Activated naive CD8-positive, alpha-beta T cell (primary cell): ENCODE results near the gene KRT80.

Experiments used
- H3K27ac Mint-ChIP-seq: one replicate; pipeline ENCODE4 v1.8.0; 2021; ENCODE audit warnings: mixed read lengths
- H3K27me3 Mint-ChIP-seq: one replicate; pipeline ENCODE4 v1.8.0; 2021; ENCODE audit warnings: mixed read lengths
- H3K36me3 Mint-ChIP-seq: one replicate; pipeline ENCODE4 v1.8.0; 2021; ENCODE audit warnings: mixed read lengths
- H3K4me1 Mint-ChIP-seq: one replicate; pipeline ENCODE4 v1.8.0; 2021; ENCODE audit warnings: low read depth, mixed read lengths
- H3K4me3 Mint-ChIP-seq: one replicate; pipeline ENCODE4 v1.8.0; 2021; ENCODE audit warnings: mild to moderate bottlenecking, mixed read lengths
- H3K9me3 Mint-ChIP-seq: one replicate; pipeline ENCODE4 v1.8.0; 2021; ENCODE audit warnings: low read depth, mixed read lengths

KRT80 gene

DNA sequence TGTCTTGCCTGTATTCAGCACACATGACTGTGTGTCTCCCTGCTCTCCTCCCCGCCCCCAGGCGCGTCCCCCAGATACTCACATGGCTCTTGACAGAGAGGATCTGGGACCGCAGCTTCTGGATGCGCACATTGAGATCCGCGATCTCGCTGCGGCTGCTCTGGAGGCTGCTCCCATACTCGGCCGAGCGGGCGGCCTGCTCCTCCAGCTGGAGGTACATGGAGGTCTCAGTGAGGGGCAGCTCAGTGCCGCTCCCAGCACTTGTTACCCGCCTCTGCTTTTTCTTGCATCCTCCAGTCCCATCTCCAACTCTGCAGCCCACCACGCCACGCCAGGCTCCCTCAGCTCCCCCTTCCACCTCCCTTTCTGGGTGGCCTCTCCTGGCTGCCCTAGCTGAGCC lies 18.9 kb downstream of the KRT80 start:
- Mint-ChIP-seq H3K4me3 (no peak overlapping the region), H3K4me1 (no peaks in the 10 kb centered on the region), H3K27me3 (no peaks in the 10 kb centered on the region), H3K9me3 (no peaks in the 10 kb centered on the region), H3K27ac (no peak overlapping the region), H3K36me3 (no peaks in the 10 kb centered on the region)

DNA sequence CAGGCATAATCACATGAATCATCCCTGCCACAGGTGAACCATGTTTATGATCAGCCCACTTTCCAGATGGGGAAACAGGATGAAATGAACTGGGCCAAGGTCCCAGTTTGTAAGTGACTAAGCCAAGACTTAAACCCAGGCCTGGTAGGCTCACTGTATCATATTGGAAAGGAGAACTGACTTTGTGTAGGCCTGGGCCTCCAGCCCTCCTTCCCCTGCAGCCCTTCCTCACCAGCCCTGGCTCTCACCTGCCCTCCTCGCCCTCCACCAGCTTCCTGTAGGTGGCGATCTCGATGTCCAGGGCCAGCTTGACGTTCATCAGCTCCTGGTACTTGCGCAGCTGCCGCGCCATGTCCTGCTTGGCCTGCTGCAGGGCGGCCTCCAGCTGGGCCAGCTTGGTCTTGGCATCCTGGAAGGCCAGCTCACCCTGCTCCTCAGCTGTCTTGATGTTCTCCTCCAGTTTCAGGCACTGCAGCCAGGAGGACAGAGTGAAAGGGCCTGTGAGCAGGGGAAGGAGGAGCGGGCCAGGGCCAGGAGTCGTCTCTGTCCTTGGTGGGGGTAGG lies 19.8 kb downstream of the KRT80 start:
- Mint-ChIP-seq H3K27ac (no peak overlapping the region), H3K9me3 (no peaks in the 10 kb centered on the region), H3K27me3 (no peaks in the 10 kb centered on the region), H3K36me3 (no peaks in the 10 kb centered on the region), H3K4me1 (no peaks in the 10 kb centered on the region), H3K4me3 (no peak overlapping the region)

DNA sequence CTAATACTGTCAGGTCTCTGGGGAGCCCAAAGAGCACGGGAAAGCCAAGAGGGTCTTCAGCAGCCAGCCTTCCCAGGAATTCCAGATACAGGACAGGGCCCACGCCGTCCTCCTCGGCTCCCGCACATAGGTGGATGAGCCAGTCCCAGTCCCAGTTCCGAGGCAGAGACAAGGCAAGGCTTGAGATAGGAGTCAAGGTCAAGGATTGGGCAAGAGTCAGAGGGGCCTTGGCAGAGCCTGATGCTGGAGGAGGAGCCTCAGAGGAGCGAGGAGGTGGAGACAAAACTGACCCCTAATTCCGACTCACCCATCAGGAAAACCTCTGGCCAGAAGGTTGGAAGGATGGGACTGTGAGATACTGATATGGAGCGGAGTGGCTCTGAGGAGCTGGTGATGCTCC lies 21.0 kb downstream of the KRT80 start:
- Mint-ChIP-seq H3K27ac (no peak overlapping the region), H3K4me3 (no peak overlapping the region), H3K9me3 (no peaks in the 10 kb centered on the region), H3K36me3 (no peaks in the 10 kb centered on the region), H3K4me1 (no peaks in the 10 kb centered on the region), H3K27me3 (no peaks in the 10 kb centered on the region)

DNA sequence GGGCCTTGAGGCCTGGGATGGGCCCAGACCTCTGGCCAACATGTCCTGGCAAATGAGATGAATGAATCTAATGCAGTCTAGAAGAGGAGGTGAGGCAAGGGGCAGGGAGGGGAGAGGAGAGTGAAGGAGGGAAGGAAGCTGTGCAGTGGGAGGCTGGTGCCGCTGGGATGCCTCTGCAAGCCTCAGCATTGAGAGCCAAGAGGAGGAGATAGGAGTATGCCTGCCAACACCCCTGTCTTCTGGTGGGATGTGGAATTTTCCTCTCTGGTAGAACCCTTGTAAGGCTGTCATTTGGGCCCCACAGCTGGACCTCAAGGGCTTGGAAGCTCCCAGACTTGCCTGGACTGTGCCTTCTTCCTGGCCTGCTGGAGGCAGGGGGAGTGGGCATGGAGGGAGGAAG lies 21.9 kb downstream of the KRT80 start:
- H3K9me3 Mint-ChIP-seq, result no peaks in the 10 kb centered on the region
- no peak overlapping the region for H3K27ac Mint-ChIP-seq
- no peaks in the 10 kb centered on the region for H3K27me3 Mint-ChIP-seq
- H3K36me3 Mint-ChIP-seq, result no peaks in the 10 kb centered on the region
- no peak overlapping the region for H3K4me3 Mint-ChIP-seq
- H3K4me1 Mint-ChIP-seq, result no peaks in the 10 kb centered on the region

DNA sequence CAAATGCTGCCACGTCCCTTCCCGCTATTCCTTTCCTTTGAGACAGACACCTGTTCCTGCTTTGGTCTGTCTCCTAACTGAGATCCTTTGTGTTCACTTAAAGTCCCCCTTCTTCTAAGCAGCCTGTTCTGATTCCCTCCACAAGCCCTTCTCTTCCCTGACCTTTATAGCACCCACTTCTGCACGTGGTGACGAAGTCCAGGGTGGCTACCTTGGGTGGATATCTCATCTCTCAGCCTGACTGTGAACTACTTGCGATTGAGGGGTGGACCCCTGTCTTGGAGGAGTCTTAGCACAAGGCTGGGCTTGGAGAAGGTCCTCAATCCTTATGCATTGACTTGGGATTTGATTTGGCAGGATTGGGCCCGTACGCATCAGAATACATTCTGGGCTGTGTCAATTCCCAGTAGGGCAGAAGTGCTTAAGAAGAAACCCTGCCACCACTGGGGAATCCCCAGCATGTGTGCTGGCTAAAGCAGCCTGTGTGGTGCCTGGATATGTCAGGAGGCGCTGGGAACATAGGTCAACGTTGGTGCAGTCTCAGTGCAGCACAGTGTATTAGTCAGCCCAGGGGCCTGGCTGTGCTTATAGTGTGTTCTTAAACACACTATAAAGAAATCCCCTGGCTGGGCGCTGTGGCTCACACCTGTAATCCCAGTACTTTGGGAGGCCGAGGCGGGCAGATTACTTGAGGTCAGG lies 23.6 kb downstream of the KRT80 start:
- Mint-ChIP-seq H3K4me1 (peaks cover 3% of the 10 kb centered on the region), H3K27ac (no peak overlapping the region)

DNA sequence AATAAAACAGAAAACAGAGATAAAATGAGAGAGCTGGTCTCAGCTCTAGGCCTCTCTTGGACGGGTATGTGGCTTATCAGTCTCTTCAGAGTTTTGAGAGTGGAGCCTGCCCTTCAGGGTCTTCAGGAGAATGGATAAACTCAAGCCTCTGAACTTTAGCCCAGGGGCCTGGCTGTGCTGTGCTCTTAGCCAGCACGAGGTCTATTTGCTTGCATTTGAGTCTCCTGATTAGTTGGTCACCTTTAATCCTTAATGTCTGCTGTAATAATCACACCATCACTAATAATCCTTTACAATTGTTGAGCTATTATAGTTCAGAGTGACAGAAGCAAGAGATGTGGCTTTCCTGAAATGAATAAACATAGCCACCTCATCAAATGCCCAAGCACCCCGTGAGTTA lies 24.3 kb downstream of the KRT80 start:
- H3K9me3 Mint-ChIP-seq, result no peaks in the 10 kb centered on the region
- no peaks in the 10 kb centered on the region for H3K27me3 Mint-ChIP-seq
- H3K4me1 Mint-ChIP-seq, result peaks cover 4% of the 10 kb centered on the region
- H3K36me3 Mint-ChIP-seq, result no peaks in the 10 kb centered on the region
- no peak overlapping the region for H3K27ac Mint-ChIP-seq
- no peak overlapping the region for H3K4me3 Mint-ChIP-seq

More for the DNA sequence above, 23.6 kb downstream of the KRT80 start:
- H3K36me3 Mint-ChIP-seq, result no peaks in the 10 kb centered on the region
- no peaks in the 10 kb centered on the region for H3K27me3 Mint-ChIP-seq
- H3K9me3 Mint-ChIP-seq, result no peaks in the 10 kb centered on the region
- H3K4me3 Mint-ChIP-seq, result no peak overlapping the region

DNA sequence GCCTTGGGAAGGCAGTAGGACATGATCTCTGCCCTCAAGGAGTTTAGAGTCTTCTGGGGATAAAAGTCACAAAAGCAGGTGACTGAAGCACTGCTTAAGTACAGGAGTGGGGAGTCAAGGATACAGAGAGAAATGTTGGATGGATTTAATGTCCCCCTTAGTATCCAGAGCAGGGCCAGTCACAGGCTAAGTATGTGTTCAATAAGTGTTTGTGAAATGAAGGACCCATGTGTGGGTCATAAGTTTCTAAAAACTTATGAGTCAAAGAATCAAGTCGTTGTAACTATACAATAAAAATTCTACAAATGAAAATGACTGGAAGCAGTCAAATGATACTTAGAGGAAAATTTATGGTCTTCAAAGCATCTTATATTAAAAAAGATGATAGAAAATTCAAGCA lies 25.1 kb downstream of the KRT80 start:
- H3K27me3 Mint-ChIP-seq, result no peaks in the 10 kb centered on the region
- no peaks in the 10 kb centered on the region for H3K36me3 Mint-ChIP-seq

DNA sequence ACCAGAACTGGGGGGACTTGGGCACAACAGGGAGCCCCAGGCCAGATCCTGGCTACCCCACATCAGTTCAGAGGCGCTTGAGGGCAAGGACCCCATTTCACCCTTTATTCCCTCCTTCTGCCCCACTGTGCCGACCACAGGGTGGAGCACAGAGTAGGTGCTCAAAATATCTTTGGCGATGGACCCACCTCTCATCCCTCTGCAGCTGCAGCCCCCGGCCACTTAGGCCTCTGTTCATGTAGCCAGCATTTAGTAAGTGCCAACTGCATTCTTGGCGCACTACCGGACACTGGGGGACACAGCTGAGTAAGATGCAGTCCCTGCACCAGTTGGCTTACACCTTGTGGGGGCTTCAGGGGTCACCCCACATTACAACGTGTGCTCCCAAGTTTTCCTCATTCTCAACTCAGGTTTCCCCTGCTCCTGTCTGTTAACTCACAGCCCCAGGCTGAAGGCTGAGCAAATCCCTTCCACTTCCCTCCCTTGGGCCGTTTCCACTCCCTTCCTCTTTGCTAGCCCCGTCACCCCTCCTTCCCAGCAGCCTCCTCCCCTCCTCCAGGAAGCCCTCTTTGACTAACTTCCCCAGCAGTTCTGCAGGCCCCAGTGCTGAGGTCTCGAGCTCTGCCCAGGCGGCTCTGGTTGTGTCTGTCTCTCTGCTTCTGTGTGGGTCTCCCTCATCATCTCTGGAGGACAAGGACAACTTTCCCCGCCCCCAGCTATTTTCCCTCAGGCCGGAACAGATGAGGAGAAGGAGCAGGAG lies 26.5 kb downstream of the KRT80 start:
- no peaks in the 10 kb centered on the region for H3K27me3 Mint-ChIP-seq
- no peak overlapping the region for H3K27ac Mint-ChIP-seq
- H3K9me3 Mint-ChIP-seq, result no peaks in the 10 kb centered on the region
- peaks cover 20% of the 10 kb centered on the region for H3K4me1 Mint-ChIP-seq
- no peaks in the 10 kb centered on the region for H3K36me3 Mint-ChIP-seq
- H3K4me3 Mint-ChIP-seq, result no peak overlapping the region

More for the DNA sequence above, 25.1 kb downstream of the KRT80 start:
- H3K4me1 Mint-ChIP-seq, result peaks cover 13% of the 10 kb centered on the region
- H3K27ac Mint-ChIP-seq, result no peak overlapping the region
- no peaks in the 10 kb centered on the region for H3K9me3 Mint-ChIP-seq
- H3K4me3 Mint-ChIP-seq, result no peak overlapping the region

DNA sequence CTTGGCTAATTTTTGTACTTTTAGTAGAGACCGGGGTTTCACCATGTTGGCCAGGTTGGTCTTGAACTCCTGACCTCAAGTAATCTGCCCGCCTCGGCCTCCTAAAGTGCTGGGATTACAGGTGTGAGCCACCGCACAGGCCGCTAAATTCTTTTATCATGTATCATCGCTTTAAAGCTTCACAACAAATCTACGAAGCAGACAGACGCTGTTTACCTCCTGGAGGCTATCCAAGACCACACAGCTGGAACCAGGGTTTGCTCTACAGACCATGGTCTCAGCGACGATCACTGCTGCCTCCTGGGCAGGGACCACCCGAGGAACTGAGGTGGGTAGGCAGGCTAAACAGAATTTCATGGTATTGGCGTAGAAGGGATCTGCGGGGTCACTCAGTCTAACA lies 27.2 kb downstream of the KRT80 start:
- peaks cover 20% of the 10 kb centered on the region for H3K4me1 Mint-ChIP-seq
- no peak overlapping the region for H3K27ac Mint-ChIP-seq
- no peaks in the 10 kb centered on the region for H3K9me3 Mint-ChIP-seq
- H3K27me3 Mint-ChIP-seq, result no peaks in the 10 kb centered on the region
- H3K4me3 Mint-ChIP-seq, result no peak overlapping the region
- H3K36me3 Mint-ChIP-seq, result no peaks in the 10 kb centered on the region

DNA sequence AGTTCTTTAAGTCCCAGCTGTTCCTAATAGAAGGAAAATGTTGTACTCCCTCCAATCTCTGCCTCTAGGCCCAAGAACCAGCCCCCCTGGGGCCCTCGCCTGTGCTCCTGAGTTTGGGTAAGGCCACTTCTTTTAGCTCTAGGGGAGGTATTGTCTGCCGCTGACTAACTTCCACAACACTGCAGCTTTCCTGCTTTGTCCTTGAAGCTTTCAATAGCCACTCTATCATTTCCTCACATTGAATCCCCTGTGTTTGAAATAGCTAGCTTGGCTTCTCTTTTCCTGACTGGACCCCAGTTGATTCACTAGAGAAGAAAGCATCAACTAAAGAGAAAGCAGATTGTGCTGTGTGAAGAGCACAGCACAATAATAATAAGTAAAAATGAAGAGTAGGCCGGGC lies 28.8 kb downstream of the KRT80 start:
- H3K4me1 Mint-ChIP-seq, result peaks cover 20% of the 10 kb centered on the region
- no peak overlapping the region for H3K27ac Mint-ChIP-seq
- H3K9me3 Mint-ChIP-seq, result no peaks in the 10 kb centered on the region
- H3K36me3 Mint-ChIP-seq, result no peaks in the 10 kb centered on the region
- no peaks in the 10 kb centered on the region for H3K27me3 Mint-ChIP-seq
- no peak overlapping the region for H3K4me3 Mint-ChIP-seq

DNA sequence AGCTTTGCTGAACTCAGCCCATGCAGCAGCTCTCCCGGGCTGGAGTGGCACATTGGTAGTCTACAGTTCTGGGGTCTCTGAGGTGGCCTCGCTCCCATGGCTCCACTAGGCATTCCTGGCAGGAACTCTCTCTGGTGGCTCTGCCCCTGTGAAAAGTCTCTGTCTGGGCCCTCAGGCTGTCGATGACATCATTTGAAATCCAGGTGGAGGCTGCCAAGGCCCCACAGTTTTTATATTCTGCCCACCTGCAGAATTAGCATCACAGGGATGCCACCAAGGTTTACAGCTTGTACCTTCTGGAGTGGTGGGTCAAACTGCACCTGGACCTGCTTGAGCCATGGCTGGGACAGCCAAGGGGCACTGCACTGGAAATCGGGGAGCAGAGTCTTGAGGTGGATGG lies 31.6 kb downstream of the KRT80 start:
- no peaks in the 10 kb centered on the region for H3K27me3 Mint-ChIP-seq
- no peaks in the 10 kb centered on the region for H3K9me3 Mint-ChIP-seq
- no peak overlapping the region for H3K4me3 Mint-ChIP-seq
- peaks cover 34% of the 10 kb centered on the region for H3K4me1 Mint-ChIP-seq
- no peaks in the 10 kb centered on the region for H3K36me3 Mint-ChIP-seq
- H3K27ac Mint-ChIP-seq, result no peak overlapping the region

DNA sequence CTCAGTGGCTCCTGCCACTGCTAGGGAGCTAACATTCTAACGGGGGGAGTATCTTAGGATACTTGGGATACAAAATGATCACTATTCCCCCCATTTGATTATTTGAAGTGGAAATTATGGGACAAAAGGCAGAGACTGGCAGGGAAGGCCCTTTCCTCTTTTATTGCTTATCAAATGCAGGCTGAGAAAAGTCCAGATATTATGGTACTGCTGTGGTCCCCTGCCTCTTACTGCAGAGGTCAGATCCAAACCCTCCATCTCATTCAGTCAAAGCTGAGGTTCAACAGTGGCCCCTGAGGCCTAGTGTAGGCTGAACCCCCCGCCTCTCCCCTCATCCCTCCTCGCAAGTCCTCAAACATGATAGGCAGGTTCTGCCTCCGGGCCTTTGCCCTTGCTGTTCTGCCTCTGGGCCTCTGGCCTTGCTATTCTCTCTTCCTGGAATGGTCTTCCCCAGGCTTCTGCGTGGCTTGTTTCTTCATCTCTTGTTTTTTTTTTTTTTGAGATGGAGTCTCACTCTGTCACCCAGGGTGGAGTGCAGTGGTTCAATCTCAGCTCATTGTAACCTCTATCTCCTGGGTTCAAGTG lies 34.2 kb downstream of the KRT80 start:
- Mint-ChIP-seq H3K4me3 (no peak overlapping the region), H3K36me3 (no peaks in the 10 kb centered on the region), H3K27ac (no peak overlapping the region), H3K9me3 (no peaks in the 10 kb centered on the region), H3K4me1 (peaks cover 36% of the 10 kb centered on the region), H3K27me3 (no peaks in the 10 kb centered on the region)

DNA sequence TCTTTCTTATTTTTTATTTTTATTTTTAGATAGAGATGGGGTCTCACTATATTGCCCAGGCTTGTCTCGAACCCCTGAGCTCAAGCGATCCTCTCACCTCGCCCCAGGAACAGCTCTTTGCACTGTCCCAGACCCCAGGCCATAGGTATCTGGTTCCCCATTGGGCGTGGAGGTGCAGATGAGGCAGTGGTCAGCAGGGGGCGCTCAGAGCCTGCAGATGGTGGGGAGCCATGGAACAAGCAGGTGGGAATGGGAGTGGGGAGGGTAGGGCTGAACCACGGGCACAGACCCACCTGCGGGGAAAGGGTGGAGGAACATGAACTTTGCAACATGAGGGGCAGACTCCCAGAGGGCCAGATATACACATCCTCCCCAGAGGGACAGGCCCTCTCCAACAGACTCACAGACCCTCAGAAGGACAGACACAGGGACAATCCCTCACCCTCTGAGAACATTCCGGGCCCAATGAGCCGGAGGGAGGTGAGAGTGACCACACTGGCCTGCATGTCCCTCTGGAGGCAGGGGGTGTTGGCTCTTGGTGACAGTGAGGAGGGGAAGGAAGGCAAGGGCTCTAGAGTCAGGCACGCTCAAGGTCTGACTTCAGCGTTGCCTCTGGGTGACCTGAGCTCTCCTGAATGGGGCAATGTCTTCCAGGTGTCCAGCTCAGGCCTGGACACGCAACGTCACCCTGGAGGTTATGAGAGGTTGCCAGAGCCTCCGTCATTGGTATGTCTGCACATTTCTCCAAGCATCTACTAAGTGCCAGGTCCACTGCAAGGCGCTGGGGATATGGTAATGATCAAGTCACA lies 34.9 kb downstream of the KRT80 start:
- peaks cover 30% of the 10 kb centered on the region for H3K4me1 Mint-ChIP-seq
- no peaks in the 10 kb centered on the region for H3K27me3 Mint-ChIP-seq
- H3K4me3 Mint-ChIP-seq, result no peak overlapping the region
- no peaks in the 10 kb centered on the region for H3K9me3 Mint-ChIP-seq
- no peaks in the 10 kb centered on the region for H3K36me3 Mint-ChIP-seq
- H3K27ac Mint-ChIP-seq, result no peak overlapping the region

DNA sequence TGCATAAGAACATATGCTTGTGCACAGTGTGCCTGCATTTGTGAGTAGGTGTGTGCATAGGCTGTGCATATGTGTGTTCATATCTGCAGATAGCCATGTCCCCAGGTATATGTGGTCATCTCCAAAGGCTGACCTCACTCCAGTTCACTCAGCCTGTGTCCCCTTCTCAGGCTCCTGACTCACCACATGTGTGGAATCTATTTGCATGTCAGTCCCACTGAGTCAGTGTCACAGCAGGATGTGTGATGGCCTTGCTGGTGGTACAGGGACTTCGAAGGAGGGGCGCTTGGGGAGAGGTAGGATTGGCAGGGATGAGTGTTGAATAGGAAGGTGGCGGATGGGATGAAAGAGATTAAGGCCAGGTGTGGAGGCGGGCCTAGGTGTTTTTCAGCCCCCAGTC lies 35.5 kb downstream of the KRT80 start:
- H3K9me3 Mint-ChIP-seq, result no peaks in the 10 kb centered on the region
- H3K36me3 Mint-ChIP-seq, result no peaks in the 10 kb centered on the region
- no peak overlapping the region for H3K4me3 Mint-ChIP-seq
- H3K27ac Mint-ChIP-seq, result no peak overlapping the region
- H3K27me3 Mint-ChIP-seq, result no peaks in the 10 kb centered on the region
- peaks cover 28% of the 10 kb centered on the region for H3K4me1 Mint-ChIP-seq
